Measurements from ENCODE around the gene LRP2BP. TPM values are rescaled to one million over a fixed set of nuclear protein-coding genes. Genes with fewer than 3 reads are reported as not detected.

LRP2BP gene
- total and polyA plus RNA-seq, 2 of the 13 experiments (the other 11 are each of a cell fraction or from before 2014, with no cell fraction given) = 0.22 to 0.29 TPM

DNA sequence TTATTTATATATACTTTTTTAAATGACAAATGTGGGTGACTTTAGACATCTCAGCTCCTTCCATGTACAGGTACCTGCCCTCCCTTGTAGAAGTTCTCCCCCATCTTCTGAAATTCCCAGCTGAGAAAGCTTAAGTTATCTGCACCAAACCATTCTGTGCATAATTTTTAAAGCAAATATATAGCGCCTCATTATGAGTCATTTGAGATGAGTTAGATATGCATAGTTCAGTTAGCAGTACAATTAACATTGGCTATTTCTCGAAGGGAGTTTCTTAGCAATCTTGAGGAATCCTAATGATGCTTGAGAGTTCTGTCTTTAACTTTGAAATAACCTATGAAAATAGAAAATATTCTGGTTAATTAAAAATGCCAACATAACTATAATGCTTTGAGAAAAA is 49.5 kb upstream of the LRP2BP start:
- Histone ChIP-seq H4K20me1 (ENCODE audit: insufficient read depth, low read length) (no peaks in the 10 kb centered on the region), H3K9me3 (ENCODE audit: low read length) (no peaks in the 10 kb centered on the region), H3K4me3 (replicated peaks in 1 of 3; ENCODE audit: insufficient read depth in 1 of 3, low read depth in 2 of 3, low read length in 3 of 3) (no peak overlapping the region), H3K4me1 (ENCODE audit: insufficient read depth, low read length) (no peaks in the 10 kb centered on the region), H3K36me3 (replicated peaks in 1 of 2; ENCODE audit: control insufficient read depth in 1 of 2, insufficient read depth in 2 of 2, low read length in 2 of 2) (no peaks in the 10 kb centered on the region), H3K79me2 (ENCODE audit: insufficient read depth, low read length) (no peaks in the 10 kb centered on the region), H3K27ac (ENCODE audit: extremely low read length, insufficient read depth, low read length) (no peak overlapping the region), H3K9ac (ENCODE audit: insufficient read depth, low read depth, low read length) (no peak overlapping the region), H3K27me3 (ENCODE audit: control insufficient read depth in 1 of 2, insufficient read depth in 2 of 2, low read length in 2 of 2) (no peaks in the 10 kb centered on the region; a peak in 1 of 5 replicates), H2AFZ (ENCODE audit: low read length) (no peak overlapping the region), H3K4me2 (ENCODE audit: low read depth, low read length) (no peak overlapping the region)
- ChIA-PET CTCF (ENCODE audit: low intra/inter-chr PET ratio, low total read pairs) (no interaction called here), POLR2A (no interaction called here)
- WGBS (ENCODE audit: low lambda C conversion rate) = 15% methylated on average over 2 of the region's 2 CpGs
- ATAC-seq (no peak), FAIRE-seq (no peak), DNase-seq (ENCODE audit: low spot score) (no peak)
- intact Hi-C loops (cut with micrococcal nuclease; ENCODE audit: unreplicated experiment) (no loop called here), in situ Hi-C loops (cut with HindIII; ENCODE audit: extremely low pct_ligation_motif_present, low pct_unique_long_range_greater_than_20kb) (no loop called here)
- TF ChIP-seq ZSCAN29 (CRISPR knock-in tag; conservative IDR thresholded peaks at IDR 0.05) (no peak), RNF2 (conservative IDR thresholded peaks at IDR 0.05; ENCODE audit: low read depth) (no peak), ZIK1 (CRISPR knock-in tag; IDR thresholded peaks at IDR 0.05; ENCODE audit: borderline replicate concordance, low read depth) (no peak), FOXK2 (IDR thresholded peaks at IDR 0.05) (no peak), ZNF207 (IDR thresholded peaks at IDR 0.05; ENCODE audit: borderline replicate concordance) (no peak), ZNF451 (CRISPR knock-in tag; IDR thresholded peaks at IDR 0.05) (no peak), SIX1 (CRISPR knock-in tag; IDR thresholded peaks at IDR 0.05; ENCODE audit: borderline replicate concordance) (no peak), TARDBP (CRISPR knock-in tag; IDR thresholded peaks at IDR 0.05) (no peak), ZNF224 (CRISPR knock-in tag; IDR thresholded peaks at IDR 0.05) (no peak), HMG20A (CRISPR knock-in tag; IDR thresholded peaks at IDR 0.05; ENCODE audit: borderline replicate concordance) (no peak), ZNF460 (CRISPR knock-in tag; IDR thresholded peaks at IDR 0.05; ENCODE audit: borderline replicate concordance) (no peak), REPIN1 (CRISPR knock-in tag; IDR thresholded peaks at IDR 0.05; ENCODE audit: borderline replicate concordance, low read depth) (no peak), ATF7-NPFF (CRISPR knock-in tag; IDR thresholded peaks at IDR 0.05; ENCODE audit: low read depth) (no peak)
- TF ChIP-seq, protein P1, sequence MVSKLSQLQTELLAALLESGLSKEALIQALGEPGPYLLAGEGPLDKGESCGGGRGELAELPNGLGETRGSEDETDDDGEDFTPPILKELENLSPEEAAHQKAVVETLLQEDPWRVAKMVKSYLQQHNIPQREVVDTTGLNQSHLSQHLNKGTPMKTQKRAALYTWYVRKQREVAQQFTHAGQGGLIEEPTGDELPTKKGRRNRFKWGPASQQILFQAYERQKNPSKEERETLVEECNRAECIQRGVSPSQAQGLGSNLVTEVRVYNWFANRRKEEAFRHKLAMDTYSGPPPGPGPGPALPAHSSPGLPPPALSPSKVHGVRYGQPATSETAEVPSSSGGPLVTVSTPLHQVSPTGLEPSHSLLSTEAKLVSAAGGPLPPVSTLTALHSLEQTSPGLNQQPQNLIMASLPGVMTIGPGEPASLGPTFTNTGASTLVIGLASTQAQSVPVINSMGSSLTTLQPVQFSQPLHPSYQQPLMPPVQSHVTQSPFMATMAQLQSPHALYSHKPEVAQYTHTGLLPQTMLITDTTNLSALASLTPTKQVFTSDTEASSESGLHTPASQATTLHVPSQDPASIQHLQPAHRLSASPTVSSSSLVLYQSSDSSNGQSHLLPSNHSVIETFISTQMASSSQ (IDR thresholded peaks at IDR 0.05; ENCODE audit: low read depth) = no peak
- TF ChIP-seq, protein P1 (CRISPR knock-in tag; IDR thresholded peaks at IDR 0.05; ENCODE audit: borderline replicate concordance) = no peak
- TF ChIP-seq, protein P2, sequence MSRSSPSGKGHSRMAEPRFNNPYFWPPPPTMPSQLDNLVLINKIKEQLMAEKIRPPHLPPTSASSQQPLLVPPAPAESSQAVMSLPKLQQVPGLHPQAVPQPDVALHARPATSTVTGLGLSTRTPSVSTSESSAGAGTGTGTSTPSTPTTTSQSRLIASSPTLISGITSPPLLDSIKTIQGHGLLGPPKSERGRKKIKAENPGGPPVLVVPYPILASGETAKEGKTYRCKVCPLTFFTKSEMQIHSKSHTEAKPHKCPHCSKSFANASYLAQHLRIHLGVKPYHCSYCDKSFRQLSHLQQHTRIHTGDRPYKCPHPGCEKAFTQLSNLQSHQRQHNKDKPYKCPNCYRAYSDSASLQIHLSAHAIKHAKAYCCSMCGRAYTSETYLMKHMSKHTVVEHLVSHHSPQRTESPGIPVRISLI (CRISPR knock-in tag; IDR thresholded peaks at IDR 0.05; ENCODE audit: borderline replicate concordance) = no peak
- TF ChIP-seq, protein P3, sequence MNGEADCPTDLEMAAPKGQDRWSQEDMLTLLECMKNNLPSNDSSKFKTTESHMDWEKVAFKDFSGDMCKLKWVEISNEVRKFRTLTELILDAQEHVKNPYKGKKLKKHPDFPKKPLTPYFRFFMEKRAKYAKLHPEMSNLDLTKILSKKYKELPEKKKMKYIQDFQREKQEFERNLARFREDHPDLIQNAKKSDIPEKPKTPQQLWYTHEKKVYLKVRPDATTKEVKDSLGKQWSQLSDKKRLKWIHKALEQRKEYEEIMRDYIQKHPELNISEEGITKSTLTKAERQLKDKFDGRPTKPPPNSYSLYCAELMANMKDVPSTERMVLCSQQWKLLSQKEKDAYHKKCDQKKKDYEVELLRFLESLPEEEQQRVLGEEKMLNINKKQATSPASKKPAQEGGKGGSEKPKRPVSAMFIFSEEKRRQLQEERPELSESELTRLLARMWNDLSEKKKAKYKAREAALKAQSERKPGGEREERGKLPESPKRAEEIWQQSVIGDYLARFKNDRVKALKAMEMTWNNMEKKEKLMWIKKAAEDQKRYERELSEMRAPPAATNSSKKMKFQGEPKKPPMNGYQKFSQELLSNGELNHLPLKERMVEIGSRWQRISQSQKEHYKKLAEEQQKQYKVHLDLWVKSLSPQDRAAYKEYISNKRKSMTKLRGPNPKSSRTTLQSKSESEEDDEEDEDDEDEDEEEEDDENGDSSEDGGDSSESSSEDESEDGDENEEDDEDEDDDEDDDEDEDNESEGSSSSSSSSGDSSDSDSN (CRISPR knock-in tag; IDR thresholded peaks at IDR 0.05) = no peak
- no TSS peak for BruUV-seq (replicated peaks)

Measured in HepG2 (cell line).